G401.6 (cell line): ENCODE results near the gene SIPA1L3.
"Not testable (repeated sequence)": the region's sequence is repeated elsewhere in the genome, so short reads cannot be mapped to it uniquely, and the experiment has no call there.

Experiments used
- FAIRE-seq: peaks from 2 replicates; lab custom pipeline; 2012; peaks lifted over from hg19 to GRCh38; lab: Jason Lieb, UNC

SIPA1L3 gene

DNA sequence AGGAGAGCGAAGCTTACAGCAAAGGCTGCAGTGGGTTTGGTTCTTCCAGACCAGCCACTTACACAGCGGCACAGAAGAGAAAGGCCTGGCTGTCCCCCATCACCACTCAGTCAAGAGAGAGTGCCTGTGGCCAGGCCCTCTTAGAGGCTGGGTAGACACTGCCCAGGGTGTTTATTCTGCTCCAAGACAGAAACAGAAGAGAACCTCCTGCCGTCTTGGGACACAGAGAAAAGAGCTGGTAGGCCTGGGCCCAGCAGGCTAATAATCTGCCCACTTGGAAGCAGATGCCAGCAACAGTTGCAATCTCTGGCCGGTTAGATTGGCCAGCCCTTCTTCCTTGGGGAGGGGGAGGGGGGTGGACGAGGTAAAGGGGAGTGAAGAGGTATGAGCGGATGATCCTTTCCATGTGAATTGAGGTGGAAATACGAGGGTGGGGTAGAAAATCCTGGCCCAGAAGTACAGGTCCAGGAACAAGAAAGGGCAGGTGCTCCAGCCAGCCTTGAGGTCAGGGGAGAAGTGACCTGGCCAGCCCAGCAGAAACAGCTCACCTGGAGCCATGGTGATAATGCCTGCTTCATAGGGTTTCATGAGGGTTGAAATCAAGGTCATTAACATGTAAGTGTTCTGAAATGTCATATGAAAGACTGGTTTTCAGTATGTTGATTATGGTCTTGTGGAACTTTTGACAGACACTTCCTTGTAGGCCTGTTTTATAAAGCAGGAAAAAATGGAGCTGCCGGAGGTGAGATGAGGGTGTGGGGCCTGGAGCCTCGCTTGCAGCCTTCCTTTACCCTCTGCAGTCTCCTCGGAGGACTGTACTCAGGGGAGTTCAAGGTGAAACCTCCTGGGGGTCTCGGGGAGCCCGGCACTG is 116.9 kb downstream of the SIPA1L3 start:
- no peak for FAIRE-seq

- FAIRE-seq, result no peak
Observed at GRCh38 chr19:38024992-38025908, 118.2 kb downstream of the SIPA1L3 start.

GRCh38 chr19:38025909-38026307 is 118.9 kb downstream of the SIPA1L3 start:
- FAIRE-seq, result no peak

GRCh38 chr19:38028913-38029510 is 122.0 kb downstream of the SIPA1L3 start:
- no peak for FAIRE-seq

DNA sequence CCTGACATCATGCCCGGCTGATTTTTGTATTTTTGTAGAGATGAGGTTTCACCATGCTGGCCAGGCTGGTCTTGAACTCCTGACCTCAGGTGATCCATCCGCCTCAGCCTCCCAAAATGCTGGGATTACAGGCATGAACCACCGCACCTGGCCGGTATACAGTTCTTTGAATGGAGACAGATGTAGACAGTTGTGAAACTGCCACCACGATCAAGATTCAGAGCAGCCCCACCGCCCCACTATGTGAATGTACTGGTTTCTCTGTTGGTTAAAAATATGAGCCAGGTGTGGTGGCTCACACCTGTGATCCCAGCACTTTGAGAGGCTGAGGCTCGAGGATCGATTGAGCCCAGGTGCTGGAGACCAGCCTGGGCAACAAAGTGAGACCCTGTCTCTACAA is 123.0 kb downstream of the SIPA1L3 start:
- FAIRE-seq, result not testable (repeated sequence)

DNA sequence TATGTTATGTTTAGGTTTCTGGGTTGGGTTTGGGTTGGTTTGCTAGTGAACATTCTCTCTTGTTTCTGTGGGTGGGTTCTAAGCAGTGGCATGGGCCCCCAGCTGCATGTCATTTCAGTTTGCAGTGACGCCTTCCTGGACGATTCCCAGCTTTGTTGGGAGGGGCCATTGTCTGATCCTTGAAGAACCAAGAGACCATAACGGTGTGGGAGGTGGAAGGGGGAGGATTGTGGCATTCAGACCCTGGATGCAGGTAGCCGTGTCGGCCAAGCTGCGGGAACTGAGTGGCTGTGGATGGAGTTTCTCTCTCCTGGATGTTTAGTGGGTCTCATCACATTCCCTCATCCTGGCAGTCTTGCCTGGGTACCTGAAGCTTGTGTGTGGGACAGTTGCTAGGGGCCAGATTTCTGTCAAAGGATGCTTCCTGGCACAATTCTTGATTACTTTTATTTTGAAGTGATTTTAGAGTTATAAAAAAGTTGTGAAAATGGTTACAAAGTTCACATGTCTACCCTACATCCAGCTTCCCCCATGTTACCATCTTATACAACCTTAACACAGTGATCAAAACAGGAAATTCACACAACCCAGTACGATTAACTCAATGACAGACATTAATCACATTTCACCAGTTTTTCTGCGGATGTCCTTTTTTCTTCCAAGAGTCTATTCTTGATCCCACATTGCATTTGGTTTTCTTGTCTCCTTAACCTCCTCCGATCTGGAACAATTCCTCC is 123.8 kb downstream of the SIPA1L3 start:
- no peak for FAIRE-seq

DNA sequence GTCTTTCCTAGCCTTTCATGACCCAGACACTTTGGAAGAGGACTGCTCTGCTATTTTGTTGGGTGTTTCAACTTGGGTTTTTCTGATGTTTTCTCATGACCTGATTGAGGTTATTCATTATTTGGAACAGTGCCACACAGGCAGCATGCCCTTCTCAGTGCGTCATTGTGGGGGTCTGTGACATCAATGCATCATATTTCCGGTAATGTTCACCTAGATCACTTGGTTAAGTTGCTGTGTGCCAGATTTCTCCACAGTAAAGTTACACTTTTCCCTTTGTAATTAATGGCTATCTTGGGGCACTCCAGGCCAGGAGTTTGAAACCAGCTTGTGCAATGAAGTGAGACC is 124.4 kb downstream of the SIPA1L3 start:
- no peak for FAIRE-seq

GRCh38 chr19:38032151-38032550 is 125.1 kb downstream of the SIPA1L3 start:
- no peak for FAIRE-seq

- FAIRE-seq, result no peak
Observed at GRCh38 chr19:38032951-38033350, 125.9 kb downstream of the SIPA1L3 start.

DNA sequence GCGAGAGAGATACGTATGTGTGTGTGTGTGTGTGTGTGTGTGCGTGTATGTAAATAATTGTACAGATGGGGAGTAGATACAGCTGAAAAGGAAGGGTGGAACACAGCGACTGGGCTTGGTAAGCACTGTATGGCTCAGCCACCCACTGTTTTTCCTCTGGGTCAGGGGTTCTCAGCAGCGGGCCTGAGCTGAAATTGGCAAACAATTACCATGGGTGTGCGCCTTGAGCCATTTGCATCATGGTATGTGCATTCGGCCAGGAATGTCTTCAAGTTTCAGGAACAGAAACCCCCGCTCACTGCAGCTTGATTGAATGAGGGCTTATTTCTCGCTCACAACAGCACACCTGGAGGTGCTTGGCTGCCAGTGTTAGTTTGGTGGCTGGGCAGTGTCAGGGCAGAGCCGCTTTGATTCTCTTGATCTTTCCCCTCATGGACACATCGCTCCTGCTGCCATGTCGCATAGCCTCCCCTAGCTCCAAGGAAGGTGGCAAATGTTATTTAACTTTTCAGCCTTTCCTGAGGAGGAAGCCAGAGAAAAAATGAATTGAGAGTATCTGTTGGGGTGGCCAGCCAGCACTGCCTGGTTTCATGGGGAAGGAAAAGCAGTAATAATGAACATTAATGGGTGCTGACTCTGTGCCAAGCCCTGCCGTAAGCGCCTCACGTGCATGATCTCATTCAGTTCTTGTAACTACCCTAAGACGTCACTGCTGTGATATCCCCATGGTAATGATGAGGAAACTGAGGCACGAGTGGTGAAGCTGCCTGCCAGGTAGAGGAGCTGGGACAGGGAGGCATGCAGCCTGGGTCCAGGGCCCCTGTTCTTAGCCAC is 126.9 kb downstream of the SIPA1L3 start:
- no peak for FAIRE-seq

DNA sequence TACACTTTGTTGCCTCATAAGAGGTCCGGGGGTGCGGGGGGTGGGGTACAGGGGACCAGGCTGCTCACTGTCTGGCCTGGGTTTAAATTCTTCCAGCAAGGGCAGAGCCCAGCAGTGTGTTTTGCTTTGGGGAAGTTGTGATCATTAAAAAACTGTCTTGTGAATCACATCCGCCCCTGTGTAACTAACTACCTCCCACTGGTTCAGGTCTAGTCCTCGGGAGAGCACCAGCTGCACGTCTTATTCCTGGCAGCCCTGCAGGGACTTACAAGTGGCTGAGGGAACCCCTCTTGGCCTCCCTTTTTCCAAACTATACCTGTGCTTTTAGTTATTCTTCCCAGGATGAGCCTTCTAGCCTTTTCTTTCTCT is 127.5 kb downstream of the SIPA1L3 start:
- FAIRE-seq, result no peak

- no peak for FAIRE-seq
Observed at GRCh38 chr19:38035515-38036495, 128.8 kb downstream of the SIPA1L3 start.

DNA sequence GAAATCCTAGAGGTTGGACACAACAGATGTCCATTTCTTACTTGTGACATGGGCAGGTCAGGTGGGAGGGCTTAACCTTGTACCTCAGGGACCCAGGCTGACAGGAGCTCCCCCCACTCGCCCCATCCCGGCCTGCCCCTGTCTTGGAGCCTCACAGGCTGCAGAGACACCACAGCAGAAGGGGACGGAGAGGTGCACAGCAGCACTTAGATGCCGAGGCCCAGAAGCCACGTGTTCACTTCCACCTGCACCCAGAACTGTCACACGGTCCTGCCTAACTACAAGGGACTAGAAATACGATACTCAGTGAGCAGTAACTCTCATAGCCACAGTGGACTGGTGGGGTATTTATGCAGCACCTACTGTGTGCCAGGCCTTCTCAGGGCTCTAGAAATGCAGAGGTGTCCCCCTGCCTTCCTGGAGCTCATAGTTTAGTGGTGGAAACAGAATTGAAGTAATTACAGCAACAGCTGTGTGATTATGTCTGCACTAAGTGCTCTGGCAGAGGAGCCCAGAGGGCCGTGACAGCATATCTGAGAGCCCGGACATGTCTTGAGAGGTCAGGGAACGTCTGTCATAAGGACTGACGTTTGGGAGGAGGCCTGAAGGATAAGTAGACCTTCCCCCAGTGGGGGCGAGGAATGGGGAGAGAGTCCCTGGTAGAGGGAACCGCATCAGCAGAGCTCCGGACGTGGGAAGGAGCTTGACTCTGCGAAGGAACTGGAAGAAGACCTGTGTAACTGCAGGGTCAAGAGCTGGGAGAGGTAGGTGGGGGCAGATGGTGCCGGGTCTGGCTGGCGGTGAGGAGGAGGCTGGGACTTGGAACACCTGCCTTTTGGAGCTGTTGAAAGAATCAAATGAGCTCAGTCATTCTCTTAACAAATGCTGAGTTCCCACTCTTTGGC is 130.0 kb downstream of the SIPA1L3 start:
- FAIRE-seq, result no peak

- FAIRE-seq, result no peak
Observed at GRCh38 chr19:38039966-38040365, 133.0 kb downstream of the SIPA1L3 start.

- no peak for FAIRE-seq
Observed at GRCh38 chr19:38042132-38042531, 135.1 kb downstream of the SIPA1L3 start.

GRCh38 chr19:38043649-38044144 is 136.7 kb downstream of the SIPA1L3 start:
- no peak for FAIRE-seq

GRCh38 chr19:38044267-38045111 is 137.5 kb downstream of the SIPA1L3 start:
- FAIRE-seq, result no peak
